ENCODE data around the gene NCOA5.
"Not testable (repeated sequence)": the region's sequence is repeated elsewhere in the genome, so short reads cannot be mapped to it uniquely, and the experiment has no call there.

Gene NCOA5

DNA sequence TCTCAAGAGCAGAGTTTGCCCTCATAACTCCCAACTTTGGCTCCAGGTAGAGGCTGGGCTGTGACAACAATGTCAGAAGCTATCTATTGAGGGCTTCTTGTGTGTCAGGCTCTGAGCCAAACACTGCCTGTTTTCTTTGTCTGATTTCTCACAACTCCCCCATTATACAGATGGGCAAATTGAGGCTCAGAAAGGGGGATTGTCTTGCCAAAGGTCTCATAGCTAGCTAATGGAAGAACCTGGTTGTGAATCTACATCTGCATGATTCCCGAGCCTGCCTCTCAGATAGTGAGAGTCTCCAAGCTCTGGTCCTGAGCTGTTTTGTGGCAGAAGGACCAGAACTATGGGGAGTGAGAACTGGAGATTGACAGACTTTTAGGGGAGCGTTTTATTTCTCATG, 29.8 kb upstream of the NCOA5 start:
- DNase-seq: no peak

DNA sequence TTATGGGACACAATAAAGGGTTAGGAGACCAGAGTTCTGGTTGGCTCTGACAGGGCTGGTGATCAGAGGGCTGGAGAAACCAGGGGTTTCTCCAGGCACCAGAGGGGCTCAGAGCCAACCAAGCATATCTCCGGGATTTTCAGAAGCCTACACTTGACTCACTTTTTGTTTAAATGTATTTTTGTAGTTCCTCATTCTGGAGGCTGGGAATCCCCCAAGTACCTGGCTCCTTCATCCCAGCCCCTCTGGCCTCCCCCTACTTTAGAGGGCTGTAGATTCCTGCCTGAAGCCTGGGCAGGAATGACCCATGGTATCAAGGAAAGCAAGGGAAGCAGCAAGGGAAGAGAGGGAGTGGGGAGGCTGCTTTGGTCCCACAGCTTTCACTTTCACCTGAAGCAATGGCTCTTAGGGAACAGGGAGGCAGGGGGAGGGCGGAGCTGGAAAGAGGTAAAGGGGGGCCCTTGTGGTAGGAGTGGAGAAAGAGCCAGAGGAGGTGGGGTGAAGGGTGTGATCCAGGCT, 29.3 kb upstream of the NCOA5 start:
- DNase-seq: no peak

DNA sequence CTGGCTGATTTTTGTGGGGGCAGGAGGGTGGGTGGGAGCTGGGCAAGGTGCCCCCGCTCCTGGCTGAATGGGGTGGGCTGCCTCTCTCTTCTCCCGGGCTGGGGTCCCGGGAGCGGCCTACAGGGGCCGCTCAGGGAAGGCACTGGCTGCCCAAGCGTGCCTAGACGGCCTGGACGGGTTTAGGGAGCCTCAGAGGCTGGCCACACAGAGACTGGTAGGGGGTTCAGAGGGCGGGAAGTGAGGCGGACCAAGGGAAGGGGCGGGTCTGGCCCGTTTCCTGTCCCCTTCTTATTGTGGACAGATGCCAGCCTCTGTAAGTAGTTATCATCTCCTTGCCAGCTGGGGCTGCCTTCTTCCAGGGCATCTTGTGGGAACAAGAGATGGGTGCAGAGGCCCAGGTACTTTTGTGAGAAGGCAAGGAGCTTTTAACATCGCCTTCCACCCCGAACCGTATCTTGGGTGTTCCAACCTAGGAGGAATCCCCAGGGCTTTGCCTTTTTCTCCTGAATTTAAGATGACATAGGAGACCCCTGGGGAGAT, 28.8 kb upstream of the NCOA5 start:
- DNase-seq: no peak

DNA sequence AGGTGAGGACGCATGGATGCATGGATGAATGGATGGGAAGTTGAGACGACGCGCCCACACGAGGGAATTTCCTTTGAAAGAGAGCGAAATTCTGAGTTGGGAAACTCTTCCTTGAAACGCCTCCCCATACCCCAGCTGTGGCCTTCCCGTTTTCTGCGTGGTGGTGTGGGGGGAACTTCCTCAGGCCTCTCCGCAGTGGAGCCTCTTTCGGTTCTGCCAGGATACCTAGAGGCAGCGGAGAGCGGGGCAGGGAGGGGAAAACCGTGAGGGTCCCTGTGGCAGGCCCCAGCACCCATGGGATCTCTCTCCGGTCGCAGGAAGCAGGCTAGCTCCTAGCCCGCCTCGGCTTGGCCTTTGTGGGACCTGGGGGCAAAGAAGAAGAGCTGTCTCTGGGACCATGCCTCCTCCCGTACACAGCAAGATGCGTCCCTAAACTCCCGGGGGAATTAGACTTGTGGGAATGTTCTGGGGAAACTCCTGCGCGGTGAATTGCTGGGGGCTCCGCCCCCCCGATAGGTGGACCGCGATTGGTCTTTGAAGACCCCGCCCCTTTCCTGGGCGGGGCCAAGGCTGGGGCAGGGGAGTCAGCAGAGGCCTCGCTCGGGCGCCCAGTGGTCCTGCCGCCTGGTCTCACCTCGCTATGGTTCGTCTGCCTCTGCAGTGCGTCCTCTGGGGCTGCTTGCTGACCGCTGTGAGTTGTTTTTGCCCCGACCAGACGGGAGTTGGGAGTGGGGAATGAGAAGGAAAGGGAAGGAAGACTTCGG, 28.1 kb upstream of the NCOA5 start, which contains the start of gene CD40:
TSS of gene CD40 (plus strand) at position 611 of the 764 bp plus-strand sequence. CDS start at position 641, 30 bp downstream.
- DNase-seq: no peak

DNA sequence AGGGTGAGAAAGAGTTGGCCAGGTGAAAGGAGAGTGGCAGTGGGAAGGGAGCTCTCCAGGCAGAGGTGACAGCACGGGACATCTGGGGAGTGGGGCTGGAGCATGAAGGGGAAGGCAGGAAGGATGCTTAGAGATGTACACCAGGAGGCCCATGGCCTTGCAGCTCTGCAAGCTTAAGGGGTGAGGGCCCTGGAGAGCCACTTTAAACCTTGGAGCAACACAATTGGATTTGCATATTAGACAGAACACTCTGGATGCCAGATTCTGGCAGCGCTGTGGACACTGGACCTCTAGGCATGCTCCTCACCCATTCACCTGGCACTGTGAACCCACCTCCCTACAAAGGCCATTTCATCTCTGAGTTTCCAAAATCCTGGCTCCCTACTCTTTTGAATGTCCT, 24.7 kb upstream of the NCOA5 start:
- no peak for DNase-seq

DNA sequence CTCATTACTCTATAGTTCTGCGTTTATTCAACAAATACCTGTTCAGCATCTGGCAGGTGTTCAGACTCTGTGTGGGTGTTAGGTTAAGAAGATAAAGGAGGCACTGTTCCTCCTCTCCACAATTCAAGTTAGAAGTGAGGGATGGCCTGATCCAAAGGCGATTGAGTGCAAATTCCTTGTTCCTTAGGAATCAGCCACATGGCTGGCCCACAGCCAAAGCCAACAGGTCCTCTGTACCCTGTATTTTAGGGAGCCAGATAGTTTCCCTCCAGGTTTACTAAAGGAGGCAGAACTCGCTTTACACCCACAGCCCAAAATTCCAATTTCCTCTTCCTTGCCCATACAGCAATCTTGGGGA, 23.3 kb upstream of the NCOA5 start:
- DNase-seq: no peak

DNA sequence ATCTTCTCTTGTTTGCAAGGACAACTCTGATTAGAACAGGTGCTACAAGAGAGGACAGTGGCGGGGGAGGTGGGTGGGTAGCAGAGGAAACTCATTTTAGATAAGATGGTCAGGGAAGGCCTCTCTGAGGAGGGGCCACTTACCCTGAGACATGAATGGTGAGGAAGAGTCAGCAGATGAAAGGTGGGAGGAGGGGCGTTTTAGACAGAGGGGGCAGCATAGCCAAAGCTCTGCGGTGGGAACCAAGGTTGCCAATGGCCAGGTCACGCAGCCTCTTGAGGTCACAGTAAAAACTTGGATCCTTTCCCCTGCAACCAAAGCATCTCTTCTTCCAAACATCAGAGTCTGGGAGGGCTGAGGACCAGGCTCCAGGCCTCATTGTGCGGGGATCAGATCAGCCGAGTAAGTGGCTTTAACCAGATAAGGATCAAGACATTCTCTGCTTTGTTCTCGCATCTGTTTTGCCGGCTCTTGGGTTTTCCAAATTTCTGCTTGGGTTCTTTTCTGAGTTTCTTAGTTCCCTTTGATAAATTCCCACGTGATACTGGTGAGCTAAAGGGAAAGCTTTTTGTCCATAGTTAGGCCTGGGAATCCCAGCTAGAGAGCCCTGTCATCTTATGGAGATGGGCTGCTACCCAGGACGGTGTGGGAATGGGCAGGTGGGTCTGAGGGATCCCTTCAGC, 22.8 kb upstream of the NCOA5 start:
- no peak for DNase-seq

DNA sequence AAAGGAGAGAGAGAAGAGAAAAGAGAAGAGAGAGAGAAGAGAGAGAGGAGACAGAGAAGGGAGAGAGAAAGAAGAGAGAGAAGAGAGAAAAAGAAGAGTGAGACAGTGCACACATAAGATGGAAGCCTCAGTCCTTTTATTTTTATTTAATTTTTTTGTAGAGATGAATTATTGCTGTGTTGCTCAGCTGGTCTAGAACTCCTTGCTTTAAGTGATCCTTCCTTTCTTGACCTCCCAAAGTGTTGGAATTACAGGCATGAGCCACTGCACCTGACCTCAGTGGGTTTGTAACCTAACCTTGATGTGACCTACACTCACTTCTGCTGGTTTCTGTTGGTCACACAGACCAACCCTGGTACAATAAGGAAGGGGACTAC, 22.1 kb upstream of the NCOA5 start:
- no peak for DNase-seq

DNA sequence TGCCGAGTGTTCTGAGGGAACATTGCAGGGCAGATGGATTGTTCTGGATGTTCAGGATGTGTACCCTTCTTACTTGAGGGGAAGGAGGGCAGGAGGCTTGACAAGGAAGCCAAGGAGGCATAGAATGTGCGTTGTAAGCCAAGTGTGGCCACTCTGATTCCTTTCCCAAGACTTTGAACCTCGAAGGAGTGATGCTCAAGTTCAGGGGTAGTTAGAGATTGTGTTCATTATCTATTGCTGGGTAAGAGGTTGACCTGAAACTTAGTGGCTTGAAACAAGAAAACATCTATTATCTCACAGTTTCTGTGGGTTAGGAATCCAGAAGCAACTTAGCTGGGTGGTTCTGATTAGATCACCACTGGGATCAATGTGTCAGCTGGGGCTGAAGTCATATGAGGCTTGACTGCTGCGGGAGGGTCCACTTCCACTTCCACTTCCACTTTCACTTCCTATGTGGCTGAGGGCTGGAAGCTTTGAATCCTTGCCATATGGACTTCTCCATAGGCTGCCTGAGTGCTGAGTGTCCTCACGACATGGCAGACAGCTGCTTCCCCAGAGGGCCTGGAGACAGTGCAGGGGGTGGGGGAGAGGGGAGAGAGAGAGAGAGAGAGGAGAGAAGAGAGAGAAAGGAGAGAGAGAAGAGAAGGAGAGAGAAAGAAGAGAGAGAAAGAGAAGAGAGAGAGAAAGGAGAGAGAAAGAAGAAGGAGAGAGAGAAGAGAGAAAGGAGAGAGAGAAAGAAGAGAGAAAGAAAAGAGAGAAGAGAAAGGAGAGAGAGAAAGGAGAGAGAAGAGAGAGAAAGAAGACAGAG, 21.5 kb upstream of the NCOA5 start:
- DNase-seq: no peak

DNA sequence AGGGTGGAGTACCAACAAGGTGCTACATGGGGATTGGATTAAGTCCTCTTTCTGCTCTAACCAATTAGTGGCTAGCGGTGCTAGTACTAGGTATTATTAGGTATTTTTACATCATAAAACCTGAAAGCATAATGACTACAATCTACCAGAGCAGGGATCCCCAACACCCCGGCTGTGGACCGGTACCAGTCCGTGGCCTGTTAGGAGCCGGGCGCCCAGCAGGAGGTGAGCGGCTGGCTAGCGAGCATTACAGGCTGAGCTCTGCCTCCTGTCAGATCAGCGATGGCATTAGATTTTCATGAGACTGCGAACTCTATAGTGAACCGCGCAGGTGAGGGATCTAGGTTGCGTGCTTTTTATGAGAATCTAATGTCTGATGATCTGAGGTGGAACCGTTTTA, 19.2 kb upstream of the NCOA5 start:
- no peak for DNase-seq

DNA sequence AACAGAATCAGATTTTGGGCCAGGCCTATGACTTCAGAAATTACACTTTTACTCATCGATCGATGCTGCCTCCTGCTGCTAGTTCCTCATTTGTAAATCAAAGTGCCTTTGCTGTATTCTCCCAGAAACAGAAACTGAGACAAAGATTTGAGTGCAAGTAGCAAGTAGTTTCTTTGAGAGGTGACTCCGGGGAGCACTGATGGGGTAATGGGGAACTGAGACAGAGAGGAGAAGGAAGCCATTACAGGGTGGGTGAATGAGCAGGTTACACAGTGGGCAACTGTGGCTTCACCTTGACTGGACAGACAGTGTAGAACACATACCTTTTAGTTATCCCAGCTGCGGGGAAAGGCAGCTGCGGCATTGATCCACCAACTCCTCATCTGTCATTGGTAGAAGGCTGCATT, 18.7 kb upstream of the NCOA5 start:
- no peak for DNase-seq

DNA sequence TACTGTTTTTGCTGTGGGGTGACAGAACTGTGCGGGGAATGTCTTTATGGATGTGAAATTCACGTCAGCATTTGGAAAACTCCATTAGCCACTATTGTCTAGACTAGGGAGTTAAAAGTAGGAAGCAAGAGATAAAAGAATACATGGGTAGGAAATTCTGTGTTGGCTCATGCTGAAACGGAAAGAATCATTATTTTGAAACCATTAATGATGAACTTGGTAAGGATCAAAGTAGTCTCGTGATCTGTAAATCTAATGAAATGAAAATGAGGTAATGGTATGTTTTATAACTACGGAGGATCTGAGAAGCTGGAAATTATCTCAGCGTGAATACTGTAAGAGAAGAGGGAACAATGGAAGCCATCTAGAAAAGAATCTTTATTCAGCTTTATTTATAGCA, 17.3 kb upstream of the NCOA5 start:
- no peak for DNase-seq

DNA sequence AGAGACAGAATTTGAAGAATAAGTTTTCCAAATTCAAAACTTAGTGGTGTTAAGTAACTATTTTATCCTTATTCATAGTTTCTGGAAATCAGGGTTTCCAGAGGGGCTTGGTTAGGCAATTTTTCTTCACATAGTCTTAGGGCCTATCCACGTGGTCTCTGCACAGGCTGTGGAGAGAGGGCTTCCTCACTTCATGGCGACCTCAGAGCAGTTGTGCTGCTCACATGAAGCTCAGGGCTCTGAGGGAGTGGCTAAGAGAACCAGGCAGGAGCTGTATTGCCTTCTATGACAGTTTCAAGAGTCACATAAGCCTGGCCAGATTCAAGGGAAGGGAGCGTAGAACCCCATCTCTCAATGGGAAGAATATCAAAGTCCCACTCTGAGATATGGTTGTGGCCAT, 14.5 kb upstream of the NCOA5 start:
- no peak for DNase-seq

DNA sequence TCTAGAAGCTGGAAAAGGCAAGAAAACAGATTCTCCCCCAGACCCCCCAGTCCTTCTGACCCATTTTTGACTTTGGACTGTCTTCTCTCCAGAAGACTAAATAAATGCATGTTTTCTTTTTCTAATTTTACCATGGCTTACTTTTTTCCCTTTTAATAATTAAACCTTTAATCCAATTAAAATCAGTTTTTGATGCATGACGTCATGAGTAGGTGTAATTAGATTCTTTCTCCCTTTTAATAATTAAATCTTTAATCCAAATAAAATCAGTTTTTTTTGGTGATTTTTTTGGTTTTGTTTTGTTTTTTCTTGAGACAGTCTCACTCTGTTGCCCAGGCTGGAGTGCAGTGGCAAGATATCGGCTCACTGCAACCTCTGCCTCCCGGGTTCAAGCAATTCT, 13.2 kb upstream of the NCOA5 start:
- DNase-seq: no peak

DNA sequence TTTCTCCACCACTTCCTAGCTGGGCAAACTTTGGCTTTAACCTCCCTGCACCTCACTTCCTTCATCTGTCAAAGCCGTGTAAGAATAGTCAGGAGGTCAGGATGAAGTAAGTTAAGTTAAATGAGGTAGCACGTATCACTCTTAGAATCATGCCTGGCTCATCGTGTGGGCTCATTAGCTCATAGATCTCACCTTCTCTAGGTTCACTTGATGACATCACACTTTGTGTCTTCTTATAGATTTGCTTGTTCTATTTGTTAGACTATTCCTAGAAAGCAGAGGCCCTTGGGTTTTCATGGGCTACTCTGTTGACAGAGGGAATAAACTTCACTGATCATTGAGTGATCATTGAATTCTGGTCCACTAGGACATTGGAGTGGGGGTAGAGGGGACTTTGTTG, 12.2 kb upstream of the NCOA5 start:
- no peak for DNase-seq

DNA sequence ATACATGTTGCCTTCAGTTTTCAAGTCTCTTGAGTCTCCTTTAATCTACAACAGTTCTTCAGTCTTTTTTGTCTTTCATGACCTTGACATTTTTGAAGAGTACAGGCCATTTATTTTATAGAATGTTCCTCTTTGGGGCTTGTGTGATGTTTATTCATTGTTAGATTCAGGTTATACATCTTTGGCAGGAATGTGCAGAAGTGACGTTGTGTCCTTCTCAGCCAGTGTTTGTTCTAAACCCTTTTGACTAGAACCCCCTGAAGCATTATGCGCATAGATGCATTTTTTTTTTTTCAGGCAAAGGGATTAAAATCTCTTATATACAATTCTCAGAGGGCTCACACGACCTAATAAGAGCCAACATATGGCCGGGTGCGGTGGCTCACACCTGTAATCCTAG, 11.2 kb upstream of the NCOA5 start:
- DNase-seq: no peak

DNA sequence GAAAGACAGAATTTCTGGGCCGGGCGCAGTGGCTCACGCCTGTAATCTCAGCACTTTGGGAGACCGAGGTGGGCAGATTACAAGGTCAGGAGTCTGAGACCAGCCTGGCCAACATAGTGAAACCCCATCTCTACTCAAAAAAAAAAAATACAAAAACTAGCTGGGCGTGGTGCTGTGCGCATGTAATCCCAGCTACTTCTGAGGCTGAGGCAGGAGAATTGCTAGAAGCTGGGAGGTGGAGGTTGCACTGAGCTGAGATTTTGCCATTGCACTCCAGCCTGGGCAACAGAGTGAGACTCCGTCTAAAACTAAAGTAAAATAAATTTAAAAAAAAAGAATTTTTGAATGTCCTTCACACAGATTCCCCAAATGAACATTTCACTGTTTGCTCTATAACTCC, 10.7 kb upstream of the NCOA5 start:
- DNase-seq: not testable (repeated sequence)

DNA sequence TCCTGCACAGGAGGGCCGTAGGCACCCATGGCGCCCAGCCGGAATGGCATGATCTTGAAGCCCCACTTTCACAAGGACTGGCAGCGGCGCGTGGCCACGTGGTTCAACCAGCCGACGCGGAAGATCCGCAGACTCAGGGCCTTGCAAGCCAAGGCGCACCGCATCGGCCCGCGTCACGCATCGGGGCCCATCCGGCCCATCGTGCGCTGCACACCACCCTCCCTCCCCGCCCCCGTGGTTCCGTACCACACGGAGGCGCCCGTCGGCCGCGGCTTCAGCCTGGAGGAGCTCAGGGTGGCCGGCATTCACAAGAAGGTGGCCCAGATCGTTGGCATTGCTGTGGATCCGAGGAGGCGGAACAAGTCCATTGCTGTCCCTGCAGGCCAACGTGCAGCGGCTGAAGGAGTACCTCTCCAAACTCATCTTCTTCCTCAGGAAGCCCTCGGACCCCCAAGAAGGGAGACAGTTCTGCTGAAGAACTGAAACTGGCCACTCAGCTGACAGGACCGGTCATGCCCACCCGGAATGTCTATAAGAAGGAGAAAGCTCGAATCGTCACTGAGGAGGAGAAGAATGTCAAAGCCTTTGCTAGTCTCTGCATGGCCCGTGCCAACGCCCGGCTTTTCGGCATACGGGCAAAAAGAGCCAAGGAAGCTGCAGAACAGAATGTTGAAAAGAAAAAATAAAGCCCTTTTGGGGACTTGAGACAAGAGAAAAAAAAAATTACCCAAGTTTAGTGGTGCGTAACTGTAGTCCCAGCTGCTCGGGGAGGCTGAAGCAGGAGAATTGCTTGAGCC, 9.9 kb upstream of the NCOA5 start:
- no peak for DNase-seq

DNA sequence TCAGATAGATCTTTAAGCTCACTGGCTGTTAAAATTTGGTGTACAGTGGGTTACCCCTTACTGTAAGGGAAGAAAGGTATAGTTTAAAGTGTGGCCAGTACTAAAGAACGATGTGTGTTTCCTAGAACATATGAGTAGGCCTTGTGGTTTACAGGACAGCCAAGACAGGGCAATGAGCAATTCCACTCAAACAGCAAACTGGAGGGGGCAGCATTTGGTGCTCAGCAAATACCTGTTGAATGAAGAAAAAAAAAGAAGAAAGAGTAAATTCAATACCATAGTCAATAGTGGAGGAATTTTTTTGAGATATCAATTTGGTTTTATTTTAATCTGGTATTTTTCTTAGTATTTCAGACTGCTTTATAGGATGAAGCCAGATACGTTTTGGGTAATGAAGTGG, 3.8 kb upstream of the NCOA5 start:
- DNase-seq: no peak

DNA sequence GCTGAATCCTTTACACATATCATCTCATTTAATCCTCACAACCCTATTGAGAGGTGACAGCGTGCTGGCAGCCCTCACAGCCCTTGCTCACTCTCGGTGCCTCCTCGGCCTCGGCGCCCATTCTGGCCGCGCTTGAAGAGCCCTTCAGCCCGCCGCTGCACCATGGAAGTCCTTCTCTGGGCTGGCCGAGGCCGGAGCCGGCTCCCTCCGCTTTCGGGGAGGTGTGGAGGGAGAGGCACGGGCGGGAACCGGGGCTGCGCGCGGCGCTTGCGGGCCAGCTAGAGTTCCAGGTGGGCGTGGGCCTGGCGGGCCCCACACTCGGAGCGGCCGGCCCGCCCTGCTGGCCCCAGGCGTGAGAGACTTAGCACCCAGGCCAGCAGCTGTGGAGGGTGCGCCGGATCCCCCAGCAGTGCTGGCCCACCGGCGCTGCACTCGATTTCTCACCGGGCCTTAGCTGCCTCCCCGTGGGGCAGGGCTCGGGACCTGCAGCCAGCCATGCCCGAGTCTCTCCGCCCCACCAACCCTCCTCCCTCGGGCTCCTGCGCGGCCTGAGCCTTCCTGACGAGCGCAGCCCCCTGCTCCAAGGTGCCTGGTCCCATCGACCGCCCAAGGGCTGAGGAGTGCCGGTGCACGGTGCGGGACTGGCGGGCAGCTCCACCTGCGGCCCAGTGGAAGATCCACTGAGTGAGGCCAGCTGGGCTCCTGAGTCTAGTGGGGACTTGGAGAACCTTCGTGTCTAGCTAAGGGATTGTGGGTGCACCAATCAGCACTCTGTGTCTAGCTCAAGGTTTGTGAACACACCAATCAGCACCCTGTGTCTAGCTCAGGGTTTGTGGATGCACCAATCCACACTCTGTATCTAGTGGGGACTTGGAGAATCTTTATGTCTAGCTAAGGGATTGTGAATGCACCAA, 2.1 kb upstream of the NCOA5 start:
- DNase-seq: not testable (repeated sequence)

DNA sequence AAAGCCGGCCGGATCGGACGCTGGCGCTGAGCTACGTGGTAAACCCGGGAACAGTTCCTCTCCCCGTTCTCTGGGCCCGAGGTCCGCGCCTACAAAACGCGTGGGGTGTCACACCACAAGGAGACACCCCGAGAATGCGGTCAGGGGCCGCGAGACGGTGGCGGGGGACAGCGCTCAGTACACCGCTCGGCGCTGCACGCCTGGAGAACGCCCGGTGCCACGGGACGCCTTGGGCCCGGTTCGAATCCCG, 670 bp downstream of the NCOA5 start:
- no peak for DNase-seq
